Measurements from ENCODE around the gene SV2C.

Gene SV2C

DNA sequence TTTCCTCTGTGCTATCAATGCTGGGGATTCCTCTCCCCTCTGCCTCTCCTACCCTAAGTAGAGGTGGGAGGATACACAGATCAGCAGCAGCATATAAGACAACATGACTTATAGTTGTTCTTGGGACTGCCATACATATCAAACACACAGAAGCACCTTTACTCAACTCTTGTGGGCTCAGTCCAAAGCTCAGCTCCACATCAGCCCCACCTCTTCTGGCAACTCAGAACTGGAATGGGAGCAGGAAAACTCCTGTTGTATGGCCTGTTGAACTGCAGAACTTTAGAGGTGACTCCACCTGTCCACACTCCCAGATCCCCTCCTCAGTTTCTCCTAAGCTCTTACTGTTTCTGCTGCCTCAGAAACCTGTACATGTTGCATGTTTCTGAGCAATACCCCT, 127.8 kb downstream of the SV2C start:
- ChIA-PET CTCF (interaction anchor here (0.6 to 0.7 kb wide), 2 partner anchors 45 to 508 kb away, joined by 4 read pairs; no protein-coding TSS in a partner anchor), POLR2A (no interaction called here)
- Histone ChIP-seq H3K36me3 (ENCODE audit: control insufficient read depth in 2 of 2, insufficient read depth in 1 of 2, low read length in 2 of 2) (no peaks in the 10 kb centered on the region), H3K4me3 (ENCODE audit: low read depth, low read length) (no peak overlapping the region), H3K27ac (ENCODE audit: extremely low read depth, low read depth, low read length) (no peak overlapping the region), H3K4me1 (ENCODE audit: control insufficient read depth, insufficient read depth, low read length) (no peaks in the 10 kb centered on the region), H3K9me3 (ENCODE audit: control insufficient read depth, insufficient read depth, low read depth, low read length) (no peaks in the 10 kb centered on the region; the same call in 1 of the 2 replicates)
- TF ChIP-seq ZNF157 (tag by site-specific recombination; IDR thresholded peaks at IDR 0.05): no peak
- TF ChIP-seq ZNF747 (tag by site-specific recombination; IDR thresholded peaks at IDR 0.05): no peak

DNA sequence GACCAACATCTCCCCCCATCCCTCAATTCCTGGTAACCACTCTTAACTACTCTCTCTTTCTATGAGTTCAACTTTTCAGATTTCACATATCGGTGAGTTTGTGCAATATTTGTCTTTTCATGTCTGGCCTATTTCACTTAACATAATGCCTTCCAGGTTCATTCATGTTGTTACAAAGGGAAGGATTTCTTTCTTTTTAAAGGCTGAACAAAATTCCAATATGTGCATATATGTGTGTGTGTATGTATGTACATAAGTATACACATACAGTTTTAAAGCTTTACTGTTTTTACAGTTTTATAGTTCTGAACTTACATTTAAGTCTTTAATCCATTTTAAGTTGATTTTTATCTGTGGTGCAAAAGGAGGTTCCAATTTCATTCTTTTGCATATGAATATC, 130.7 kb downstream of the SV2C start:
- CTCF ChIA-PET: interaction anchor here (1.0 kb wide), 1 partner anchor 190 kb away, joined by 3 read pairs; the partner anchor contains the start of gene IQGAP2
- Histone ChIP-seq H3K4me1 (ENCODE audit: control insufficient read depth, insufficient read depth, low read length) (no peaks in the 10 kb centered on the region), H3K27ac (ENCODE audit: extremely low read depth, low read depth, low read length) (no peak overlapping the region), H3K36me3 (ENCODE audit: control insufficient read depth in 2 of 2, insufficient read depth in 1 of 2, low read length in 2 of 2) (no peaks in the 10 kb centered on the region), H3K4me3 (ENCODE audit: low read depth, low read length) (no peak overlapping the region), H3K9me3 (ENCODE audit: control insufficient read depth, insufficient read depth, low read depth, low read length) (no peaks in the 10 kb centered on the region; the same call in 1 of the 2 replicates)
- POLR2A ChIA-PET: no interaction called here
- TF ChIP-seq ZNF391 (tag by site-specific recombination; IDR thresholded peaks at IDR 0.05; ENCODE audit: borderline replicate concordance, low read depth) (no peak), ZNF549 (tag by site-specific recombination; IDR thresholded peaks at IDR 0.05) (no peak), ZNF548 (tag by site-specific recombination; IDR thresholded peaks at IDR 0.05) (no peak), MEIS1 (CRISPR knock-in tag; IDR thresholded peaks at IDR 0.05; ENCODE audit: borderline replicate concordance) (no peak), ZSCAN23 (tag by site-specific recombination; IDR thresholded peaks at IDR 0.05) (no peak), ZBTB7A (tag by site-specific recombination; IDR thresholded peaks at IDR 0.05; ENCODE audit: low read depth) (no peak), ZNF664 (tag by site-specific recombination; IDR thresholded peaks at IDR 0.05) (no peak)

GRCh38 chr5:76216748-76217147, 133.6 kb downstream of the SV2C start:
- Histone ChIP-seq H3K27ac (ENCODE audit: extremely low read depth, low read depth, low read length) (no peak overlapping the region), H3K36me3 (ENCODE audit: control insufficient read depth in 2 of 2, insufficient read depth in 1 of 2, low read length in 2 of 2) (no peaks in the 10 kb centered on the region), H3K4me3 (ENCODE audit: low read depth, low read length) (no peak overlapping the region), H3K9me3 (ENCODE audit: control insufficient read depth, insufficient read depth, low read depth, low read length) (no peaks in the 10 kb centered on the region; the same call in 1 of the 2 replicates), H3K4me1 (ENCODE audit: control insufficient read depth, insufficient read depth, low read length) (no peaks in the 10 kb centered on the region)
- ChIA-PET CTCF (interaction anchor here (1.4 kb wide), 1 partner anchor 41 kb away, joined by 8 read pairs; no protein-coding TSS in a partner anchor), POLR2A (no interaction called here)
- no peak for TF ChIP-seq GLIS2 (tag by site-specific recombination; IDR thresholded peaks at IDR 0.05)
- no peak for TF ChIP-seq ZBTB17 (tag by site-specific recombination; IDR thresholded peaks at IDR 0.05)
- TF ChIP-seq ZNF660 (tag by site-specific recombination; IDR thresholded peaks at IDR 0.05): no peak
- no peak for TF ChIP-seq ZNF624 (tag by site-specific recombination; IDR thresholded peaks at IDR 0.05)
- TF ChIP-seq ZNF132 (tag by site-specific recombination; IDR thresholded peaks at IDR 0.05; ENCODE audit: borderline replicate concordance): no peak
- no peak for TF ChIP-seq ATF2 (tag by site-specific recombination; IDR thresholded peaks at IDR 0.05; ENCODE audit: low read depth)
- TF ChIP-seq, protein P1, sequence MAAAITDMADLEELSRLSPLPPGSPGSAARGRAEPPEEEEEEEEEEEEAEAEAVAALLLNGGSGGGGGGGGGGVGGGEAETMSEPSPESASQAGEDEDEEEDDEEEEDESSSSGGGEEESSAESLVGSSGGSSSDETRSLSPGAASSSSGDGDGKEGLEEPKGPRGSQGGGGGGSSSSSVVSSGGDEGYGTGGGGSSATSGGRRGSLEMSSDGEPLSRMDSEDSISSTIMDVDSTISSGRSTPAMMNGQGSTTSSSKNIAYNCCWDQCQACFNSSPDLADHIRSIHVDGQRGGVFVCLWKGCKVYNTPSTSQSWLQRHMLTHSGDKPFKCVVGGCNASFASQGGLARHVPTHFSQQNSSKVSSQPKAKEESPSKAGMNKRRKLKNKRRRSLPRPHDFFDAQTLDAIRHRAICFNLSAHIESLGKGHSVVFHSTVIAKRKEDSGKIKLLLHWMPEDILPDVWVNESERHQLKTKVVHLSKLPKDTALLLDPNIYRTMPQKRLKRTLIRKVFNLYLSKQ (tag by site-specific recombination; IDR thresholded peaks at IDR 0.05; ENCODE audit: borderline replicate concordance): no peak
- TF ChIP-seq ZNF701 (tag by site-specific recombination; IDR thresholded peaks at IDR 0.05): no peak
- TF ChIP-seq ZNF830 (tag by site-specific recombination; IDR thresholded peaks at IDR 0.05; ENCODE audit: low read depth): no peak
- no peak for TF ChIP-seq ZNF677 (tag by site-specific recombination; IDR thresholded peaks at IDR 0.05)
- TF ChIP-seq, protein P2, sequence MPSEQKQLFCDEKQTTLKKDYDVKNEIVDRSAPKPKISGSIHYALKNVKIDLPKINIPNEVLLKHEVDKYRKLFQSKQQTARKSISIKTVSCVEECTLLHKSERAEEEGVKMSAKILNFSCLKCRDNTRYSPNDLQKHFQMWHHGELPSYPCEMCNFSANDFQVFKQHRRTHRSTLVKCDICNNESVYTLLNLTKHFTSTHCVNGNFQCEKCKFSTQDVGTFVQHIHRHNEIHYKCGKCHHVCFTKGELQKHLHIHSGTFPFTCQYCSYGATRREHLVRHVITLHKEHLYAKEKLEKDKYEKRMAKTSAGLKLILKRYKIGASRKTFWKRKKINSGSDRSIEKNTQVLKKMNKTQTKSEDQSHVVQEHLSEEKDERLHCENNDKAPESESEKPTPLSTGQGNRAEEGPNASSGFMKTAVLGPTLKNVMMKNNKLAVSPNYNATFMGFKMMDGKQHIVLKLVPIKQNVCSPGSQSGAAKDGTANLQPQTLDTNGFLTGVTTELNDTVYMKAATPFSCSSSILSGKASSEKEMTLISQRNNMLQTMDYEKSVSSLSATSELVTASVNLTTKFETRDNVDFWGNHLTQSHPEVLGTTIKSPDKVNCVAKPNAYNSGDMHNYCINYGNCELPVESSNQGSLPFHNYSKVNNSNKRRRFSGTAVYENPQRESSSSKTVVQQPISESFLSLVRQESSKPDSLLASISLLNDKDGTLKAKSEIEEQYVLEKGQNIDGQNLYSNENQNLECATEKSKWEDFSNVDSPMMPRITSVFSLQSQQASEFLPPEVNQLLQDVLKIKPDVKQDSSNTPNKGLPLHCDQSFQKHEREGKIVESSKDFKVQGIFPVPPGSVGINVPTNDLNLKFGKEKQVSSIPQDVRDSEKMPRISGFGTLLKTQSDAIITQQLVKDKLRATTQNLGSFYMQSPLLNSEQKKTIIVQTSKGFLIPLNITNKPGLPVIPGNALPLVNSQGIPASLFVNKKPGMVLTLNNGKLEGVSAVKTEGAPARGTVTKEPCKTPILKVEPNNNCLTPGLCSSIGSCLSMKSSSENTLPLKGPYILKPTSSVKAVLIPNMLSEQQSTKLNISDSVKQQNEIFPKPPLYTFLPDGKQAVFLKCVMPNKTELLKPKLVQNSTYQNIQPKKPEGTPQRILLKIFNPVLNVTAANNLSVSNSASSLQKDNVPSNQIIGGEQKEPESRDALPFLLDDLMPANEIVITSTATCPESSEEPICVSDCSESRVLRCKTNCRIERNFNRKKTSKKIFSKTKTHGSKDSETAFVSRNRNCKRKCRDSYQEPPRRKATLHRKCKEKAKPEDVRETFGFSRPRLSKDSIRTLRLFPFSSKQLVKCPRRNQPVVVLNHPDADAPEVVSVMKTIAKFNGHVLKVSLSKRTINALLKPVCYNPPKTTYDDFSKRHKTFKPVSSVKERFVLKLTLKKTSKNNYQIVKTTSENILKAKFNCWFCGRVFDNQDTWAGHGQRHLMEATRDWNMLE (tag by site-specific recombination; conservative IDR thresholded peaks at IDR 0.05; ENCODE audit: low read depth): no peak
- TF ChIP-seq GLI4 (tag by site-specific recombination; IDR thresholded peaks at IDR 0.05): no peak
- TF ChIP-seq ZNF473 (tag by site-specific recombination; IDR thresholded peaks at IDR 0.05): no peak

All from HEK293 (cell line).